Measurements from ENCODE around the gene CWF19L2. TPM values are rescaled to one million over a fixed set of nuclear protein-coding genes. Genes with fewer than 3 reads are reported as not detected.
"Not testable (repeated sequence)": the region's sequence is repeated elsewhere in the genome, so short reads cannot be mapped to it uniquely, and the experiment has no call there.

CWF19L2 gene
- total and polyA plus RNA-seq, 10 donors, result 7.4 to 35.7 (median 25.7) TPM

DNA sequence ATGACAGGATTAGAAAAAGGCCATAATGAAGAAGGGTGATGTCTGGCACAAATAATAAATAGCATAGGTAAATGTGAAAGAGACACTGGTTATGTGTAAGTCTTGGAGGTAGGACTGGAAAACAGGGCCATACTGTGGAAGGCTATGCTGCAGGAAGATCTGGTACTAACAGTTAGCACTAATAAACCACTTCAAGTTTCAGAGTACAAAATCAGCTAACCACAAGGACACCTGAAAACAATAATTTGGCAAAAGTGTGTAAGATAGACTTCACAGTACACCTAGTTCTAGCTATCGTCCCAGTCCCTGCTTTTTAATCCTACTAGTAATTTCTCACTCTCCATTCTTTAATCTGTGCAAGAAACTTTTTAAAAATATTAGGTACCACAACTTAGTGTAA lies 44.3 kb downstream of the CWF19L2 start:
- no peaks in the 10 kb centered on the region for H3K9me3 ChIP-seq
- H3K36me3 ChIP-seq, result peaks cover 3 to 97% (median 51%) of the 10 kb centered on the region in 6 donors
- no peak for TF ChIP-seq POLR2AphosphoS5 (IDR thresholded peaks at IDR 0.05)
- TF ChIP-seq, protein P1, sequence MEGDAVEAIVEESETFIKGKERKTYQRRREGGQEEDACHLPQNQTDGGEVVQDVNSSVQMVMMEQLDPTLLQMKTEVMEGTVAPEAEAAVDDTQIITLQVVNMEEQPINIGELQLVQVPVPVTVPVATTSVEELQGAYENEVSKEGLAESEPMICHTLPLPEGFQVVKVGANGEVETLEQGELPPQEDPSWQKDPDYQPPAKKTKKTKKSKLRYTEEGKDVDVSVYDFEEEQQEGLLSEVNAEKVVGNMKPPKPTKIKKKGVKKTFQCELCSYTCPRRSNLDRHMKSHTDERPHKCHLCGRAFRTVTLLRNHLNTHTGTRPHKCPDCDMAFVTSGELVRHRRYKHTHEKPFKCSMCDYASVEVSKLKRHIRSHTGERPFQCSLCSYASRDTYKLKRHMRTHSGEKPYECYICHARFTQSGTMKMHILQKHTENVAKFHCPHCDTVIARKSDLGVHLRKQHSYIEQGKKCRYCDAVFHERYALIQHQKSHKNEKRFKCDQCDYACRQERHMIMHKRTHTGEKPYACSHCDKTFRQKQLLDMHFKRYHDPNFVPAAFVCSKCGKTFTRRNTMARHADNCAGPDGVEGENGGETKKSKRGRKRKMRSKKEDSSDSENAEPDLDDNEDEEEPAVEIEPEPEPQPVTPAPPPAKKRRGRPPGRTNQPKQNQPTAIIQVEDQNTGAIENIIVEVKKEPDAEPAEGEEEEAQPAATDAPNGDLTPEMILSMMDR (IDR thresholded peaks at IDR 0.05 in 8 of 11, conservative IDR thresholded peaks at IDR 0.05 in 3 of 11), result no peak
- no peak for TF ChIP-seq POLR2A (IDR thresholded peaks at IDR 0.05)
- intact Hi-C loops (cut with DNase I; ENCODE audit: low total_unique reads), result no loop called here
- no peaks in the 10 kb centered on the region for H3K27me3 ChIP-seq (replicated peaks in 1 of 7)
- WGBS, 5 donors, result 79 to 93% (median 82%) methylated on average over 1 of the region's 1 CpG
- no peak overlapping the region for H3K4me3 ChIP-seq
- no peak for DNase-seq
- no peak overlapping the region for H3K27ac ChIP-seq
- H3K4me1 ChIP-seq, result no peaks in the 10 kb centered on the region

DNA sequence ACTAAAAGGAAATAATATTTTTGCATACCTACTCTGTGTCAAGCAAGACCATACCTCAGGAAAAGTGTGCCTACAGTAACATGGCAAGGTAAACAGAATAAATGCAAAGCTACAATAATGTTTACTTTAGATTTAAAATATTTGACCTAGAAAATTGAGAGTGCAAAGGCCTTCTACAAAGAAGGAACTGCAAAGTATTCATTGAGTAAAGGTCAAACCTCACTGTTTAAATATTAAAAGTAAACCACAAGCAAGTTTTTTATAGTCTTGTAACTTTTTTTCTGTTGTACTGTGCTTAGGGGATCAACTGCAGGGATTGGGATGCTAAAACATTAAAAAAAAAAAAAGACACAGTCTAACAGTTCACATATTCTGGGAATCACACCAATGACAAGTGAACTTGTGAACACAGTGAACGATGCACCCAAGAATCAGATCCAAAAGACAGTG lies 48.8 kb downstream of the CWF19L2 start:
- peaks cover 0 to 1% (median 0%) of the 10 kb centered on the region in 8 donors for H3K9me3 ChIP-seq
- no peak for TF ChIP-seq POLR2A (IDR thresholded peaks at IDR 0.05)
- TF ChIP-seq, protein P1 (IDR thresholded peaks at IDR 0.05 in 8 of 11, conservative IDR thresholded peaks at IDR 0.05 in 3 of 11), result no peak
- TF ChIP-seq POLR2AphosphoS5 (IDR thresholded peaks at IDR 0.05), result no peak
- H3K4me3 ChIP-seq, result no peak overlapping the region
- intact Hi-C loops (cut with DNase I; ENCODE audit: low total_unique reads), result no loop called here
- no peak overlapping the region for H3K27ac ChIP-seq
- H3K36me3 ChIP-seq, result peaks cover 0 to 79% (median 36%) of the 10 kb centered on the region in 6 donors
- H3K27me3 ChIP-seq (replicated peaks in 1 of 7), result no peaks in the 10 kb centered on the region
- no peaks in the 10 kb centered on the region for H3K4me1 ChIP-seq
- no peak for DNase-seq
- 91 to 98% (median 95%) methylated on average over 1 of the region's 1 CpG for WGBS, 5 donors

DNA sequence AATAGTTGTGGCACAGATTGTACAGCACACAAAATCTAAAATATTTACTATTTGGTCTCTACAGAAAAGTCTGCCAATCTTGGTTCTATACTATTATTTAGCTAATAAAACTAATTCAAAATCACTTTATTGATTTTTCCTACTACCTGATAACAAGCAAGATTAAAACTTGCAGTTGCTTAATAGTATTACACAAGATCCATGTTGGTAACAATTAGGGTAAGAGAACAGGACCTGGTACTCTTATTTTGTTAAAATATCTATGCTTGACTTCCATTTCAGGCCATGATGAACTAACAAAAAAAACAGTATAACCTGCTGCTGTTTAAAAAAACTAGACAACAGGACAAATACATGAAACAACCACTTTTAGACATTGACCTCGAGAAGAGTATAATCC lies 52.4 kb downstream of the CWF19L2 start:
- Histone ChIP-seq H3K27me3 (replicated peaks in 1 of 7) (no peaks in the 10 kb centered on the region), H3K4me1 (no peaks in the 10 kb centered on the region), H3K9me3 (peaks cover 0 to 21% (median 8%) of the 10 kb centered on the region in 8 donors), H3K4me3 (no peak overlapping the region), H3K27ac (no peak overlapping the region), H3K36me3 (peaks cover 0 to 65% (median 18%) of the 10 kb centered on the region in 6 donors)
- WGBS, 5 donors, result 87 to 95% (median 89%) methylated on average over 1 of the region's 1 CpG
- intact Hi-C loops (cut with DNase I; ENCODE audit: low total_unique reads), result no loop called here
- TF ChIP-seq POLR2AphosphoS5 (IDR thresholded peaks at IDR 0.05) (no peak), POLR2A (IDR thresholded peaks at IDR 0.05) (no peak)
- TF ChIP-seq, protein P1 (IDR thresholded peaks at IDR 0.05 in 8 of 11, conservative IDR thresholded peaks at IDR 0.05 in 3 of 11), result no peak
- no peak for DNase-seq

DNA sequence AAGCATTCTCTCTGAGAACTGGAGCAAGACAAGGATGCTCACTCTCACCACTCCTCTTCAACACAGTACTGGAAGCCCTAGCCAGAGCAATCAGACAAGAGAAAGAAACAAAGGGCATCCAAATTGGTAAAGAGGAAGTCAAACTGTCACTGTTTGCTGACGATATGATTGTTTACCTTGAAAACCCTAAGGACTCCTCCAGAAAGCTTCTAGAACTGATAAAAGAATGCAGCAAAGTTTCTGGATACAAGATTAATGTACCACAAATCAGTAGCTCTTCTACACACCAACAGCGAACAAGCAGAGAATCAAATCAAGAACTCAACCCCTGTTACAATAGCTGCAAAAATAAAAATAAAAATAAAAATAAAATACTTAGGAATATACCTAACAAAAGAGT lies 56.5 kb downstream of the CWF19L2 start:
- intact Hi-C loops (cut with DNase I; ENCODE audit: low total_unique reads); H3K27me3 ChIP-seq (replicated peaks in 1 of 7); H3K4me1 ChIP-seq; H3K4me3 ChIP-seq; DNase-seq; H3K27ac ChIP-seq: not testable (repeated sequence)
- Histone ChIP-seq H3K9me3 (peaks cover 0 to 37% (median 19%) of the 10 kb centered on the region in 8 donors), H3K36me3 (peaks cover 0 to 74% (median 25%) of the 10 kb centered on the region in 6 donors)
- 73 to 94% (median 85%) methylated on average over 2 of the region's 2 CpGs for WGBS, 5 donors

DNA sequence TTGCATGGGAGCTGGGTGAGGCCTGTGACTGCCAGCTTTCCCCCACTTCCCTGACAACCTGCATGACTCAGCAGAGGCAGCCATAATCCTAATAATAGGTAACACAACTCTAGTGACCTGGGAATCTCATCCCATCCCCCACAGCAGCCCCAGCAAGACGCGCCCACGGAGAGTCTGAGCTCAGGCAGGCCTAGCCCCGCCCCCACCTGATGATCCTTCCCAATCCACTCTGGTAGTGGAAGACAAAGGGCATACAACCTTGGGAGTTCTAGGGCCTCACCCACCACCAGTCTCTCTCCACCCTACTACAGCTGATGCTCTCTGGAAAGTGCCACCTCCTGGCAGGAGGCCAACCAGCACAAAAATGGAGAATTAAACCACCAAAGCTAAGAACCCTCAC lies 60.3 kb downstream of the CWF19L2 start:
- Histone ChIP-seq H3K4me3 (no peak overlapping the region), H3K27me3 (replicated peaks in 1 of 7) (no peaks in the 10 kb centered on the region), H3K9me3 (peaks cover 0 to 24% (median 15%) of the 10 kb centered on the region in 8 donors), H3K4me1 (no peaks in the 10 kb centered on the region), H3K27ac (no peak overlapping the region), H3K36me3 (peaks cover 0 to 77% (median 18%) of the 10 kb centered on the region in 6 donors)
- WGBS, 5 donors, result 79 to 100% (median 95%) methylated on average over 4 of the region's 4 CpGs
- intact Hi-C loops (cut with DNase I; ENCODE audit: low total_unique reads), result no loop called here
- TF ChIP-seq POLR2AphosphoS5 (IDR thresholded peaks at IDR 0.05) (no peak), POLR2A (IDR thresholded peaks at IDR 0.05) (no peak)
- no peak for DNase-seq

Measured in spleen (tissue), 11 donors.